HepG2 (cell line): ENCODE measurements around the gene RILPL1. TPM values are rescaled to one million over a fixed set of nuclear protein-coding genes. Genes with fewer than 3 reads are reported as not detected.

Source experiments
- ATAC-seq: fragments of 200-7000 bp; cut with Tn5 transposase; 3 replicates; pipeline ENCODE4 v1.9.1; 2020; ENCODE audit warnings: mild to moderate bottlenecking, moderate library complexity
- BruUV-seq: library from RNA; stranded (reverse); fragments of 400-500 nt; replicated peaks from 2 replicates; lab custom pipeline; 2021; lab: Mats Ljungman, UMichigan
- CTCF ChIA-PET: fragments of 300-600 bp; formaldehyde crosslinking; extraction: SDS; loops from one replicate; lab custom pipeline; 2021; ENCODE audit warnings: low total read pairs, inconsistent platforms, low intra/inter-chr PET ratio; lab: Yijun Ruan, JAX
- POLR2A ChIA-PET: fragments of 350-600 bp; sonication (Branson Sonifier 250); formaldehyde crosslinking; loops from one replicate; lab custom pipeline; 2020; ENCODE audit warnings: antibody characterized with exemption, inconsistent platforms; lab: Yijun Ruan, JAX
- DNase-seq: peaks from one replicate; pipeline ENCODE4 v3.0.0-alpha.2; 2015; ENCODE audit warnings: low spot score
- FAIRE-seq: peaks from 3 replicates; lab custom pipeline; 2011; peaks lifted over from hg19 to GRCh38; lab: Jason Lieb, UNC
- H2AFZ ChIP-seq: one replicate; pipeline ENCODE4 v1.6.1; 2011; ENCODE audit warnings: low read length, inconsistent platforms
- H3K27ac ChIP-seq: fragments of 300-600 bp; 3 replicates; pipeline ENCODE4 v1.8.0; 2011; ENCODE audit warnings: mixed run types, mild to moderate bottlenecking, mixed read lengths, low read length, inconsistent platforms; ENCODE audit not compliant: insufficient read depth; ENCODE audit errors: extremely low read length
- H3K27me3 ChIP-seq, 2 experiments: fragments of 200-600 bp in 1 of 2; 2 replicates in 1 of 2; 3 replicates in 1 of 2; pipeline versions ENCODE4 v1.6.0 to v1.8.0; 2011; ENCODE audit warnings: low read length in 2 of 2, mild to moderate bottlenecking in 2 of 2, moderate library complexity in 2 of 2, inconsistent platforms in 1 of 2; ENCODE audit not compliant: insufficient read depth in 2 of 2, control insufficient read depth in 1 of 2
- H3K36me3 ChIP-seq, 2 experiments: fragments of 200-600 bp in 1 of 2; replicated peaks in 1 of 2; 2 replicates in 1 of 2; 3 replicates in 1 of 2; pipeline versions ENCODE4 v1.5.1 to v1.8.0; 2011; ENCODE audit warnings: low read length in 2 of 2, inconsistent platforms in 1 of 2; ENCODE audit not compliant: insufficient read depth in 2 of 2, control insufficient read depth in 1 of 2
- H3K4me1 ChIP-seq: 2 replicates; pipeline ENCODE4 v1.5.1; 2012; ENCODE audit warnings: low read length, inconsistent platforms; ENCODE audit not compliant: insufficient read depth
- H3K4me2 ChIP-seq: 2 replicates; pipeline ENCODE4 v1.6.0; 2011; ENCODE audit warnings: low read depth, low read length, inconsistent platforms
- H3K4me3 ChIP-seq, 3 experiments: fragments of 200-600 bp in 1 of 3; sonication (generic), shearing (Covaris generic) in 1 of 3; replicated peaks in 1 of 3; 2 replicates each; pipeline ENCODE4 v1.5.1; 2011 to 2016; ENCODE audit warnings: low read length in 3 of 3, inconsistent platforms in 2 of 3, low read depth in 2 of 3, mild to moderate bottlenecking in 2 of 3, control low read depth in 1 of 3, mixed read lengths in 1 of 3; ENCODE audit not compliant: insufficient read depth in 1 of 3
- H3K79me2 ChIP-seq: one replicate; pipeline ENCODE4 v1.6.1; 2011; ENCODE audit warnings: low read length, inconsistent platforms; ENCODE audit not compliant: insufficient read depth
- H3K9ac ChIP-seq: 2 replicates; pipeline ENCODE4 v1.6.0; 2011; ENCODE audit warnings: mild to moderate bottlenecking, low read depth, low read length, inconsistent platforms; ENCODE audit not compliant: insufficient read depth
- H3K9me3 ChIP-seq: 2 replicates; pipeline ENCODE4 v1.5.1; 2012; ENCODE audit warnings: mild to moderate bottlenecking, low read length
- H4K20me1 ChIP-seq: 2 replicates; pipeline ENCODE4 v1.6.0; 2011; ENCODE audit warnings: inconsistent platforms, mild to moderate bottlenecking, low read length, moderate library complexity; ENCODE audit not compliant: insufficient read depth
- ADNP ChIP-seq: sonication (generic); formaldehyde crosslinking; IDR thresholded peaks from 2 replicates; pipeline ENCODE4 v1.4.0; 2020; ENCODE audit warnings: missing genetic modification reagents
- BRCA1 ChIP-seq: sonication (generic); formaldehyde crosslinking; IDR thresholded peaks from 2 replicates; pipeline ENCODE4 v1.4.0; 2020; ENCODE audit warnings: missing genetic modification reagents
- IRF9 ChIP-seq: sonication (generic); formaldehyde crosslinking; IDR thresholded peaks from 2 replicates; pipeline ENCODE4 v1.8.0; 2022; ENCODE audit warnings: missing genetic modification reagents, mild to moderate bottlenecking, borderline replicate concordance
- JARID2 ChIP-seq: sonication (generic); formaldehyde crosslinking; IDR thresholded peaks from 2 replicates; pipeline ENCODE4 v1.8.1; 2023; ENCODE audit warnings: missing genetic modification reagents, inconsistent platforms; ENCODE audit not compliant: insufficient replicate concordance
- ZFP1 ChIP-seq: IDR thresholded peaks from 2 replicates; pipeline ENCODE4 v1.6.1; 2016
- ZNF510 ChIP-seq: sonication (generic); formaldehyde crosslinking; IDR thresholded peaks from 2 replicates; pipeline ENCODE4 v1.4.0; 2020; ENCODE audit warnings: low read depth, mild to moderate bottlenecking, missing genetic modification reagents
- ZNF589 ChIP-seq: sonication (generic); formaldehyde crosslinking; conservative IDR thresholded peaks from 2 replicates; pipeline ENCODE4 v1.8.0; 2022; ENCODE audit warnings: mild to moderate bottlenecking, moderate library complexity, missing genetic modification reagents
- WGBS: methylation state at CpG from one replicate; pipeline ENCODE4 v1.1.6; 2017; ENCODE audit warnings: low lambda C conversion rate; 5-methylcytosine and 5-hydroxymethylcytosine counted together
- in situ Hi-C: cut with HindIII; loops from 2 replicates; pipeline ENCODE4 v1.10.0; 2017; ENCODE audit warnings: low pct_unique_long_range_greater_than_20kb; ENCODE audit not compliant: extremely low pct_ligation_motif_present
- intact Hi-C: fragments of 100-400 bp; cut with micrococcal nuclease; formaldehyde crosslinking; loops from one replicate; pipeline ENCODE4 v1.10.0; 2022; ENCODE audit not compliant: unreplicated experiment
- polyA plus RNA-seq, 8 experiments: library from polyadenylated mRNA; depleted of rRNA in 3 of 8; stranded (reverse) in 7 of 8; unstranded in 1 of 8; fragments of >200 nt; fragmentation: Illumina TruSeq in 4 of 8; extraction: Trizol in 4 of 8; gene quantifications; 2 replicates each; pipeline versions ENCODE4 v1.2.1 to v1.2.3, GENCODE V29; 2011 to 2016; ENCODE audit warnings: low read depth in 4 of 8, missing spikeins in 1 of 8, mixed read lengths in 1 of 8; ENCODE audit not compliant: insufficient read depth in 1 of 8
- total RNA-seq, 5 experiments: library from RNA; depleted of rRNA; stranded (reverse); fragments of >200 nt; fragmentation: Illumina TruSeq; extraction: Trizol; gene quantifications; 2 replicates each; pipeline ENCODE4 v1.2.3, GENCODE V29; 2016; ENCODE audit warnings: low read depth in 1 of 5
- TF ChIP-seq, protein P1 (sequence below): sonication (generic); formaldehyde crosslinking; IDR thresholded peaks from 2 replicates; pipeline ENCODE4 v1.5.1; 2020; ENCODE audit warnings: mild to moderate bottlenecking, missing genetic modification reagents, borderline replicate concordance

The RILPL1 gene
- total and polyA plus RNA-seq, 2 of the 13 experiments (the other 11 are each of a cell fraction or from before 2014, with no cell fraction given) = 5.8 to 28.4 TPM

- DNase-seq (no peak), FAIRE-seq (no peak)
- WGBS = 100% methylated on average over 6 of the region's 6 CpGs
These were observed 99.9 kb downstream of the RILPL1 start for GRCh38 chr12:123433615-123434014.

More at GRCh38 chr12:123433615-123434014, 99.9 kb downstream of the RILPL1 start:
- intact Hi-C loops = no loop called here
- Histone ChIP-seq H3K9me3 (no peaks in the 10 kb centered on the region), H3K27me3 (no peaks in the 10 kb centered on the region), H3K4me2 (no peak overlapping the region), H4K20me1 (no peaks in the 10 kb centered on the region), H3K4me3 (no peak overlapping the region), H3K9ac (no peak overlapping the region), H2AFZ (no peak overlapping the region), H3K27ac (no peak overlapping the region), H3K79me2 (peaks cover 8% of the 10 kb centered on the region), H3K4me1 (peaks cover 27% of the 10 kb centered on the region), H3K36me3 (peaks cover 2 to 4% of the 10 kb centered on the region in 2 experiments; a peak in 2 of 5 replicates)
- no peak for ATAC-seq
- CTCF ChIA-PET = no interaction called here
- no TSS peak for BruUV-seq
- in situ Hi-C loops = no loop called here
- POLR2A ChIA-PET = no interaction called here
- TF ChIP-seq ZFP1 = no peak
- TF ChIP-seq ADNP = no peak
- TF ChIP-seq ZNF589 = no peak
- TF ChIP-seq, protein P1, sequence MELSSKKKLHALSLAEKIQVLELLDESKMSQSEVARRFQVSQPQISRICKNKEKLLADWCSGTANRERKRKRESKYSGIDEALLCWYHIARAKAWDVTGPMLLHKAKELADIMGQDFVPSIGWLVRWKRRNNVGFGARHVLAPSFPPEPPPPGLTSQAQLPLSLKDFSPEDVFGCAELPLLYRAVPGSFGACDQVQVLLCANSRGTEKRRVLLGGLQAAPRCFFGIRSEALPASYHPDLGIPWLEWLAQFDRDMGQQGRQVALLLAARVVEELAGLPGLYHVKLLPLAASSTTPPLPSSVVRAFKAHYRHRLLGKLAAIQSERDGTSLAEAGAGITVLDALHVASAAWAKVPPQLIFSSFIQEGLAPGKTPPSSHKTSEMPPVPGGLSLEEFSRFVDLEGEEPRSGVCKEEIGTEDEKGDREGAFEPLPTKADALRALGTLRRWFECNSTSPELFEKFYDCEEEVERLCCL (CRISPR knock-in tag) = no peak
- no peak for TF ChIP-seq IRF9 (CRISPR knock-in tag)
- no peak for TF ChIP-seq ZNF510 (CRISPR knock-in tag)
- no peak for TF ChIP-seq JARID2
- no peak for TF ChIP-seq BRCA1
